ENCODE results near the gene C2CD5.

The C2CD5 gene

DNA sequence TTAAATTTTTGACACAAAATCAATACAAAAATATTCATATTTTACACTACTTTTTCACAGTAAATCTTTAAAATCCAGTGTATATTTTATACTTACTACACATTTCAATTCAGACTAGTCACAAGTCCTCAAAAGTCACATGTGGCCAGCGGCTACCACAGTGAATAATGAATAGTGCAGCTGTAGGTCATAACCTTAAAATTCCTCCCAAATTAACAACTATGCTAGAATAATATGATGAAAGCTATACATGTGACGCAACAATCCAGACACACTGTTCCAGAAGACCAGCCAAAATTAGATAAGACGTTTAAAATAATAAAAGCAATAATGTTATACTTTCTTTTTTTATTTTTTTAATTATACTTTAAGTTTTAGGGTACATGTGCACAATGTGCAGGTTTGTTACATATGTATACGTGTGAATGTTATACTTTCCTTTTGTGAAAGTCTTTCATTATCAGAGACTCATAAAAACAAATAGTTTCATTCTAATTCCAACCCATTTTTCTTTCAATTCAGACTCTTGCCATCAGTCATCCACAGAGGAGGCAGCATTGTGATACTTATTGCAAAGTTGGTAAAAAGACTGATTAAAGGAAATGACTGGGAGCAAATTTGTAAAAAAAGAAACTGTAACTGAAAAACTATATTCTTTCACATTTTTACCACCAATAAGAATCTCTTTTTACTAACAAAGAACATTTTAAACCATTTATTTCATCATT, 67.0 kb downstream of the C2CD5 start:
- no peak overlapping the region for H3K27ac ChIP-seq
- TF ChIP-seq, protein P1, sequence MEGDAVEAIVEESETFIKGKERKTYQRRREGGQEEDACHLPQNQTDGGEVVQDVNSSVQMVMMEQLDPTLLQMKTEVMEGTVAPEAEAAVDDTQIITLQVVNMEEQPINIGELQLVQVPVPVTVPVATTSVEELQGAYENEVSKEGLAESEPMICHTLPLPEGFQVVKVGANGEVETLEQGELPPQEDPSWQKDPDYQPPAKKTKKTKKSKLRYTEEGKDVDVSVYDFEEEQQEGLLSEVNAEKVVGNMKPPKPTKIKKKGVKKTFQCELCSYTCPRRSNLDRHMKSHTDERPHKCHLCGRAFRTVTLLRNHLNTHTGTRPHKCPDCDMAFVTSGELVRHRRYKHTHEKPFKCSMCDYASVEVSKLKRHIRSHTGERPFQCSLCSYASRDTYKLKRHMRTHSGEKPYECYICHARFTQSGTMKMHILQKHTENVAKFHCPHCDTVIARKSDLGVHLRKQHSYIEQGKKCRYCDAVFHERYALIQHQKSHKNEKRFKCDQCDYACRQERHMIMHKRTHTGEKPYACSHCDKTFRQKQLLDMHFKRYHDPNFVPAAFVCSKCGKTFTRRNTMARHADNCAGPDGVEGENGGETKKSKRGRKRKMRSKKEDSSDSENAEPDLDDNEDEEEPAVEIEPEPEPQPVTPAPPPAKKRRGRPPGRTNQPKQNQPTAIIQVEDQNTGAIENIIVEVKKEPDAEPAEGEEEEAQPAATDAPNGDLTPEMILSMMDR (conservative IDR thresholded peaks at IDR 0.05), result no peak

DNA sequence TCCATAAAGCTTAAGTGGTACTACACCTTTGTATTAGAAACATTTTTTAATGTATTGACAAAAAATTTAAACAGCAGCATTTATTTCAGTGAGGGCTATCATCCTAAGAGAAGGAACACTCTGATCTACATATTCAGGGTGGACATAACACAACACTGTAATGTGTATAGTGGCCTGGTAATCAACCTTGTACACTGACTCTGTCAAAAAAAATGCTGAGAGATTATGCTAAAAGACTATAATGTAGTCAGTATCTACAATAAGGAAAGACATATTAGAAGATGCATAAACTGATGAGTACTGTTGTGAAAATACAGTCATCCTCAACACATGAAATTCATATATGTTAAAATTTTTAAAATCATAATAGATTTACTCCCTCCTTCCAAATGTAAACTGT, 68.2 kb downstream of the C2CD5 start:
- H3K27ac ChIP-seq, result no peak overlapping the region
- TF ChIP-seq, protein P1 (conservative IDR thresholded peaks at IDR 0.05), result no peak

DNA sequence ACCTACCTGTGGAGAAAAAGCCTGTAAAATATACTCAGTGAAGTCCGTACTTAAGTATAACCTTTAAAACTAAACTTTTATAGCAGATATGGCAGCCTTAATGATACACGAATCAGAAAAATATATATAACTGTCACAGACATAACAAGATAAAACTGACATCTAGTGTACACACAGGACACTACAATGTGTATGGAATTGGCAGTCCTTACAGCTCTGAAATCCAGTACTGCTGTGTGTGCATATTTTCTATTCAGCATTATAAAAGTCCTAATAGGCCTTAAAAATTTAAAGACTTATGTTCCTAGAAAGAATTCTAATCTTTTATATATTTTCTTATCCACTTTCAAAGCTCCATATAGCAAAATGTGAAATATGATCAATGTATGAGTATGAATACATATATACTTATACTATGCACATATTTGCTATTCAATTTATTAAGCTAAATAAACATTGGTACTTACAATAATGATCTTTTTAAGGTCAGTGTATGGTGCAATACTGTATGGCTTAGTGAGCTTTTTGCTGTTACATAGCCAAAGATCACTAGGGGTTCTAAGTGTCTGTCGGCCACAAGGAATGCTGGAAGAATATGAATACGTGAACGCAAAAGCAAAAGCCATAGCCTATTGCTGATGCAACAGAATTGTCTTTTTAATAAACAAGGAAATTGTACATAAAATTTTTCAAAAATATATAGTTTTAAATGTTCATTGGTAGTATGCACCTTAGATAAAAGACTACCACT, 69.2 kb downstream of the C2CD5 start:
- TF ChIP-seq, protein P1 (conservative IDR thresholded peaks at IDR 0.05), result peak; percentile 27; the same call in 1 of the 2 replicates
- H3K27ac ChIP-seq, result no peak overlapping the region

DNA sequence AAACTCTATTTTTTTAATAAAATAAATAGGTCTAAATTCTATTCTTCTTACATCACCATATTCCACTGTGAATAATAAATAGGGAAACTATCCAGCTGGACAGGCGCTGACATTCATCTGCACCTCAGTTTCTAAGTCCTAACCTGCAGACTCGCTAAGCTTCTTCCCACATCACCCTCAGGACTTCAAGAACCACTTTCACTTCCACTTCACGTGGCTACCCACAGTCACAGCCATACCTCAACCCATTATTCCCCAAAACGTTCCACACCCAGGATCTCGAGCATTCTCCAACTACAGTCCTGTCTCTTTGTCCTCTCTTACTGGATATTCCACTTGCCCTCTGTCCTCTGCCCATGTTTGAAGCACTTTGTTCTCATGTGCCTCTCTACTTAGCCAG, 71.1 kb downstream of the C2CD5 start:
- TF ChIP-seq, protein P1 (conservative IDR thresholded peaks at IDR 0.05), result no peak
- H3K27ac ChIP-seq, result no peak overlapping the region

DNA sequence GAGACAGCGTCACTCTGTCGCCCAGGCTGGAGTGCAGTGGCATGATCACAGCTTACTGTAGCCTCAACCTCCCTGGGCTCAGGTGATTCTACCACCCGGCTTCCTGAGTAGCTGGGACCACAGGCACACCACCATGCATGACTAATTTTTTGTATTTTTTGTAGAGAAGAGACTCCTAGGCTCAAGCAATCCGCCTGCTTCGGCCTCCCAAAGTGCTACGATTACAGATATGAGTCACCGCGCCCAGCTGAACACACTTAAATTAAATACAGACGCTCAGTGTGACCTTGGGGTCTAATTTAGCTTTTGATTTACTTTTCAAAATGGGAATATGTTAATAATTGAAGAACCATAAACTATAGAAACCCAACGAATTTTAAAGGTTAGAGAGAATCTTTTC, 77.2 kb downstream of the C2CD5 start:
- TF ChIP-seq, protein P1 (conservative IDR thresholded peaks at IDR 0.05), result no peak
- no peak overlapping the region for H3K27ac ChIP-seq

DNA sequence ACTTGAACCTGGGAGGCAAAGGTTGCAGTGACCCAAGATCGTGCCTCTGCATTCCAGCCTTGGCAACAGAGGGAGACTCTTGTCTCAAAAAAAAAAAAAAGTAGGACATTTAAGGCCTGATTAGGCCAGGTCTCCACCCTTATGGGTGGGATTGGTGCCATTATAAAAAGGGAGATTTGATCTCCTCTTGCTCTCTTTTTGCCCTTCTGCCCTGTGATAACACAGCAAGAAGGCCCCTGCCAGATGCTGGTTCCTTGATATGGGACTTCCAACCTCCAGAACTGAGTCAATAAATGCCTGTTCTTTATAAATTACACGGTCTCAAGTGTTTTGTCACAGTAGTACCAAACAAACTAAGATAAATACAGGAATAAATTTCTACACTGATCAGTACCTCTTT, 81.0 kb downstream of the C2CD5 start:
- H3K27ac ChIP-seq, result no peak overlapping the region
- TF ChIP-seq, protein P1 (conservative IDR thresholded peaks at IDR 0.05), result no peak

DNA sequence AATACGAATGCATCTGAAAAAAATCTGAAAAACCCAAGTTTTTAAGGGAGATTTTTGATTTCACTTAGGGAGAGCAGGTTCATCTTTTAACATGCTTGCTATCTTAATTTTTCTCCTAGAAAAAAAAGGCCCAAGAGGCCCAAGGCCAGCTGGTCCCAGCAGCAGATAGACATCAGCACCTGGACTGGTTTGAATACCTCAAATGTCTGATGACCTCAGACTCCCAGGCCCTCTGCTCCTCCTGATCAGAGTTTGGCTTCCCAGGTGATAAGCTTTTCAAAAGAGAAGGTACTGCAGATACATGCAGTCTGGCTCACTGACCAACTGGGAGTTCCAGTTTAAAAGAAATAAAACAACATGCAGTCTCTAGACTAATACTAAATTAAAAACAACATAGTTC, 82.6 kb downstream of the C2CD5 start:
- H3K27ac ChIP-seq, result no peak overlapping the region
- TF ChIP-seq, protein P1 (conservative IDR thresholded peaks at IDR 0.05), result no peak
